B cell (primary cell): Measurements from ENCODE around the gene TBC1D23. TPM values are rescaled to one million over a fixed set of nuclear protein-coding genes. Genes with fewer than 3 reads are reported as not detected.

Experiments
- ATAC-seq: fragments of 200-7000 bp; cut with Tn5 transposase; one replicate; pipeline ENCODE4 v1.10.0; 2021; ENCODE audit warnings: low read depth, mild to moderate bottlenecking, moderate number of reproducible peaks, moderate library complexity
- CTCF ChIA-PET: fragments of 350-600 bp; sonication (Branson Sonifier 250); formaldehyde crosslinking; loops from one replicate; lab custom pipeline; 2021; ENCODE audit warnings: antibody characterized with exemption, inconsistent platforms; lab: Charles Lee
- POLR2A ChIA-PET: fragments of 350-600 bp; sonication (Branson Sonifier 250); formaldehyde crosslinking; loops from one replicate; lab custom pipeline; 2021; ENCODE audit warnings: antibody characterized with exemption; lab: Charles Lee
- DNase-seq: peaks from one replicate; pipeline ENCODE4 v3.0.0; 2013
- H2AFZ ChIP-seq: 2 replicates; pipeline ENCODE4 v1.6.1; 2012; ENCODE audit warnings: mild to moderate bottlenecking, low read depth, low read length; ENCODE audit not compliant: insufficient read depth, poor library complexity, severe bottlenecking
- H3K27ac ChIP-seq, 2 donors: 1 replicate in 1 of 2; 2 replicates in 1 of 2; pipeline ENCODE4 v1.5.1; 2012 to 2013; ENCODE audit warnings: low read length in 2 of 2, mild to moderate bottlenecking in 2 of 2, moderate library complexity in 1 of 2
- H3K27me3 ChIP-seq, 4 experiments: fragments of 200-600 bp in 1 of 4; sonication (generic) in 1 of 4; replicated peaks in 1 of 4; 1 replicate in 2 of 4; 2 replicates in 2 of 4; pipeline versions ENCODE4 v1.6.1 to v1.7.0; 2013 to 2016; ENCODE audit warnings: low read length in 3 of 4, mild to moderate bottlenecking in 2 of 4, mixed read lengths in 1 of 4, moderate library complexity in 1 of 4; ENCODE audit not compliant: insufficient read depth in 4 of 4, control insufficient read depth in 3 of 4; ENCODE audit errors: control extremely low read depth in 1 of 4
- H3K36me3 ChIP-seq, 2 experiments: replicated peaks in 1 of 2; 1 replicate in 1 of 2; 2 replicates in 1 of 2; pipeline versions ENCODE4 v1.6.1 to v1.7.1; 2013; ENCODE audit warnings: low read length in 1 of 2; ENCODE audit not compliant: insufficient read depth in 2 of 2, control insufficient read depth in 1 of 2; ENCODE audit errors: control extremely low read depth in 1 of 2, extremely low read depth in 1 of 2
- H3K4me1 ChIP-seq, 2 donors: fragments of 200-600 bp in 1 of 2; sonication (generic) in 1 of 2; 1 replicate in 1 of 2; 2 replicates in 1 of 2; pipeline versions ENCODE4 v1.5.1 to v1.6.1; 2013 to 2017; ENCODE audit warnings: low read length in 2 of 2; ENCODE audit not compliant: control insufficient read depth in 2 of 2, insufficient read depth in 2 of 2
- H3K4me2 ChIP-seq: replicated peaks from 2 replicates; pipeline ENCODE3; 2012; ENCODE audit warnings: mild to moderate bottlenecking, low read depth, low read length; ENCODE audit not compliant: poor library complexity, severe bottlenecking
- H3K4me3 ChIP-seq, 5 experiments: fragments of 200-600 bp in 1 of 5; sonication (generic) in 1 of 5; 1 replicate in 3 of 5; 2 replicates in 2 of 5; pipeline versions ENCODE4 v1.5.1 to v1.7.0; 2011 to 2016; ENCODE audit warnings: low read length in 4 of 5, mild to moderate bottlenecking in 4 of 5, low read depth in 2 of 5, control low read depth in 1 of 5, moderate library complexity in 1 of 5; ENCODE audit not compliant: insufficient read depth in 1 of 5; ENCODE audit errors: control extremely low read depth in 1 of 5, extremely low read depth in 1 of 5
- H3K79me2 ChIP-seq: fragments of 200-600 bp; sonication (generic); one replicate; pipeline ENCODE4 v1.6.0; 2016; ENCODE audit warnings: low read length; ENCODE audit not compliant: control insufficient read depth, insufficient read depth
- H3K9ac ChIP-seq: fragments of 200-600 bp; sonication (generic); 2 replicates; pipeline ENCODE4 v1.6.1; 2017; ENCODE audit warnings: mild to moderate bottlenecking, low read length, moderate library complexity
- H3K9me3 ChIP-seq, 3 donors: one replicate each; pipeline versions ENCODE4 v1.6.1 to v1.7.1; 2013; ENCODE audit warnings: low read length in 2 of 3; ENCODE audit not compliant: control insufficient read depth in 2 of 3, insufficient read depth in 1 of 3; ENCODE audit errors: control extremely low read depth in 1 of 3
- H4K20me1 ChIP-seq: 2 replicates; pipeline ENCODE4 v1.6.0; 2012; ENCODE audit warnings: mild to moderate bottlenecking, low read length; ENCODE audit not compliant: insufficient read depth, control insufficient read depth, poor library complexity, severe bottlenecking
- H3K27ac Mint-ChIP-seq: one replicate; pipeline ENCODE4 v1.8.0; 2021; ENCODE audit warnings: mixed read lengths
- H3K27me3 Mint-ChIP-seq: one replicate; pipeline ENCODE4 v1.8.0; 2021; ENCODE audit warnings: mixed read lengths
- H3K4me1 Mint-ChIP-seq: one replicate; pipeline ENCODE4 v1.8.0; 2021; ENCODE audit warnings: mixed read lengths
- H3K4me3 Mint-ChIP-seq: one replicate; pipeline ENCODE4 v1.8.0; 2021; ENCODE audit warnings: mixed read lengths
- H3K9me3 Mint-ChIP-seq: one replicate; pipeline ENCODE4 v1.8.0; 2022; ENCODE audit warnings: mixed read lengths; ENCODE audit not compliant: insufficient read depth
- CTCF ChIP-seq: fragments of 200-600 bp; IDR thresholded peaks from one replicate; pipeline ENCODE4 v1.8.0; 2022; ENCODE audit warnings: antibody characterized with exemption, mild to moderate bottlenecking
- EZH2 ChIP-seq: IDR thresholded peaks from 2 replicates; pipeline ENCODE4 v1.6.1; 2012; ENCODE audit warnings: borderline replicate concordance, low read depth, mild to moderate bottlenecking, moderate library complexity, low read length; ENCODE audit not compliant: insufficient read depth, poor library complexity, severe bottlenecking
- WGBS: methylation state at CpG from one replicate; pipeline ENCODE4 v1.1.5; 2013; ENCODE audit warnings: missing lambda C conversion rate; ENCODE audit not compliant: insufficient coverage; 5-methylcytosine and 5-hydroxymethylcytosine counted together
- intact Hi-C: fragments of 100-400 bp; cut with micrococcal nuclease; formaldehyde crosslinking; loops from one replicate; pipeline ENCODE4 v1.10.0; 2022
- polyA plus RNA-seq: library from polyadenylated mRNA; depleted of rRNA; stranded (reverse); fragments of >200 nt; gene quantifications from 2 replicates; pipeline ENCODE4 v1.2.3, GENCODE V29; 2012
- total RNA-seq, 2 donors: library from RNA; stranded (reverse); fragments of 120-200 nt in 1 of 2; gene quantifications; 1 replicate in 1 of 2; 2 replicates in 1 of 2; pipeline versions ENCODE4 v1.2.3 to v1.2.4, GENCODE V29; 2013 to 2022

TBC1D23 gene
- total and polyA plus RNA-seq, 2 donors (not counting 1 experiment from before 2014, with no cell fraction given), result 7.2 to 36.5 TPM

GRCh38 chr3:100278910-100279309 lies 18.1 kb downstream of the TBC1D23 start:
- H3K4me2 ChIP-seq, result no peak overlapping the region
- ChIA-PET POLR2A (no interaction called here), CTCF (no interaction called here)
- H3K9me3 ChIP-seq, result no peaks in the 10 kb centered on the region
- TF ChIP-seq CTCF (no peak), EZH2 (no peak)
- Mint-ChIP-seq H3K4me1 (peaks cover 10% of the 10 kb centered on the region), H3K4me3 (no peak overlapping the region), H3K27ac (no peak overlapping the region), H3K27me3 (no peaks in the 10 kb centered on the region), H3K9me3 (no peaks in the 10 kb centered on the region)
- H4K20me1 ChIP-seq, result peaks cover 30% of the 10 kb centered on the region
- peaks cover 30% of the 10 kb centered on the region for H3K79me2 ChIP-seq
- H3K36me3 ChIP-seq, result peaks cover 7 to 14% of the 10 kb centered on the region in 2 experiments
- WGBS, result no CpG with 5 or more reads among the region's 2 CpGs
- ATAC-seq, result no peak
- DNase-seq, result no peak
- no peak overlapping the region for H3K9ac ChIP-seq
- H3K27ac ChIP-seq, result no peak overlapping the region
- H3K27me3 ChIP-seq, result no peaks in the 10 kb centered on the region
- H3K4me1 ChIP-seq, result no peaks in the 10 kb centered on the region
- intact Hi-C loops, result no loop called here
- no peak overlapping the region for H2AFZ ChIP-seq
- no peak overlapping the region for H3K4me3 ChIP-seq

DNA sequence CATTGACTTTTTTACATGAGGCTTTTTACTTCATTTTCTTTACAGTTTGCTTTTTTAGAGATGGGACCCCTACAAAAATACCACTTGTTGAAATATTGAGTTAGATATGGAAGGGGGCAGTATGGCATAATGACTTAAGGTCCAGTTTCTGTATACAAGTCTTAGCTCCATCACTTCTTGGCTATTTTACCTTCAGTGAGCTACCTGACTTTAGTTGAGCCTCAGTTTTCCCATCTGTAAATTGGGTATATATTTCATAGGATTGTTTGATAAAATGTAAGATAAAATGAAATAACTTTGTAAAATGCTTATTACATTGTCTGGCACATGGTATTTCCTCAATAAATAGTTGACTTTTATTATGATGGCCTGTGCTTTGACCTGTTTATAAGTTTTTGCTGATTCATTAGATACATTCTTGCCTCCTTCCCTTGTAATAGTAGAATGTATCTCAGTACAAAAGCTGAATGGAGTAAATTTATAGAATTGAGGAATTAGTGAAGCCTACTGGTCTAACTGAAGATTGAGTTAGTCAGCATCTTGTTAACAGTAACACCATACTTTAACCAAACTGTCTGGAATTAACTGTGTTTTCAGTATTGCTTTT lies 27.6 kb downstream of the TBC1D23 start:
- Mint-ChIP-seq H3K27ac (no peak overlapping the region), H3K4me1 (peaks cover 5% of the 10 kb centered on the region), H3K4me3 (no peak overlapping the region), H3K27me3 (no peaks in the 10 kb centered on the region), H3K9me3 (no peaks in the 10 kb centered on the region)
- POLR2A ChIA-PET, result no interaction called here
- ATAC-seq (no peak), DNase-seq (no peak)
- Histone ChIP-seq H3K4me1 (no peaks in the 10 kb centered on the region), H3K36me3 (peaks cover 2 to 33% of the 10 kb centered on the region in 2 experiments), H3K27me3 (no peaks in the 10 kb centered on the region), H2AFZ (no peak overlapping the region), H4K20me1 (no peaks in the 10 kb centered on the region), H3K9ac (no peak overlapping the region), H3K4me2 (no peak overlapping the region), H3K4me3 (no peak overlapping the region), H3K9me3 (no peaks in the 10 kb centered on the region), H3K27ac (no peak overlapping the region), H3K79me2 (no peaks in the 10 kb centered on the region)
- intact Hi-C loops, result no loop called here
- TF ChIP-seq EZH2 (no peak), CTCF (no peak)
- CTCF ChIA-PET, result no interaction called here
